Mesenchymal stem cell (in vitro differentiated cells and primary cell): ENCODE results near the gene CD44.
A peak's percentile ranks its signal among the peaks of the same experiment; 100 is the strongest.

Experiments
- DNase-seq: peaks from one replicate; pipeline ENCODE4 v3.0.0-alpha.2; 2013
- H2AFZ ChIP-seq: one replicate; pipeline ENCODE4 v1.6.1; 2013; ENCODE audit warnings: low read depth, mild to moderate bottlenecking, control low read depth, inconsistent platforms, low read length, moderate library complexity
- H2AK5ac ChIP-seq: 2 replicates; pipeline ENCODE4 v1.6.1; 2013; ENCODE audit warnings: low read length, moderate library complexity, mild to moderate bottlenecking, inconsistent platforms; ENCODE audit not compliant: severe bottlenecking
- H2BK120ac ChIP-seq: one replicate; pipeline ENCODE4 v1.6.1; 2013; ENCODE audit warnings: low read depth, mild to moderate bottlenecking, inconsistent platforms, low read length, moderate library complexity
- H2BK12ac ChIP-seq, 2 experiments: one replicate each; pipeline ENCODE4 v1.6.1; 2013; ENCODE audit warnings: inconsistent platforms in 2 of 2, low read length in 2 of 2, mild to moderate bottlenecking in 2 of 2, moderate library complexity in 2 of 2, control low read depth in 1 of 2
- H2BK15ac ChIP-seq: one replicate; pipeline ENCODE4 v1.6.1; 2013; ENCODE audit warnings: mild to moderate bottlenecking, low read depth, inconsistent platforms; ENCODE audit not compliant: poor library complexity, severe bottlenecking
- H2BK5ac ChIP-seq: 2 replicates; pipeline ENCODE4 v1.6.1; 2013; ENCODE audit warnings: low read depth, mild to moderate bottlenecking, low read length, control low read depth, inconsistent platforms; ENCODE audit not compliant: poor library complexity, severe bottlenecking
- H3K14ac ChIP-seq, 2 experiments: one replicate each; pipeline ENCODE4 v1.6.1; 2013; ENCODE audit warnings: inconsistent platforms in 2 of 2, low read length in 2 of 2, control low read depth in 1 of 2, mild to moderate bottlenecking in 1 of 2, moderate library complexity in 1 of 2
- H3K18ac ChIP-seq, 2 experiments: one replicate each; pipeline ENCODE4 v1.6.1; 2013; ENCODE audit warnings: inconsistent platforms in 2 of 2, low read length in 2 of 2, control low read depth in 1 of 2, low read depth in 1 of 2, mild to moderate bottlenecking in 1 of 2
- H3K23ac ChIP-seq, 2 experiments: one replicate each; pipeline ENCODE4 v1.6.1; 2013; ENCODE audit warnings: inconsistent platforms in 2 of 2, low read length in 2 of 2, mild to moderate bottlenecking in 2 of 2, moderate library complexity in 2 of 2, control low read depth in 1 of 2
- H3K27ac ChIP-seq: 2 replicates; pipeline ENCODE4 v1.5.1; 2013; ENCODE audit warnings: mild to moderate bottlenecking, moderate library complexity, low read length, control low read depth, inconsistent platforms; ENCODE audit not compliant: poor library complexity, severe bottlenecking
- H3K27me3 ChIP-seq, 2 experiments: 2 replicates each; pipeline versions ENCODE4 v1.6.1 to v1.7.0; 2013; ENCODE audit warnings: low read length in 2 of 2, mild to moderate bottlenecking in 2 of 2, moderate library complexity in 2 of 2, control low read depth in 1 of 2, inconsistent platforms in 1 of 2; ENCODE audit not compliant: control insufficient read depth in 1 of 2, insufficient read depth in 1 of 2
- H3K36me3 ChIP-seq, 2 experiments: 2 replicates each; pipeline versions ENCODE4 v1.6.1 to v1.7.0; 2013; ENCODE audit warnings: low read length in 2 of 2, control low read depth in 1 of 2, inconsistent platforms in 1 of 2, low read depth in 1 of 2, mild to moderate bottlenecking in 1 of 2; ENCODE audit not compliant: insufficient read depth in 2 of 2, control insufficient read depth in 1 of 2
- H3K4ac ChIP-seq, 2 experiments: one replicate each; pipeline ENCODE4 v1.6.1; 2013; ENCODE audit warnings: inconsistent platforms in 2 of 2, low read length in 2 of 2, mild to moderate bottlenecking in 2 of 2, moderate library complexity in 2 of 2, control low read depth in 1 of 2, low read depth in 1 of 2
- H3K4me1 ChIP-seq: 2 replicates; pipeline ENCODE4 v1.6.1; 2013; ENCODE audit warnings: low read depth, low read length, control low read depth; ENCODE audit not compliant: control insufficient read depth, insufficient read depth
- H3K4me2 ChIP-seq: 2 replicates; pipeline ENCODE4 v1.6.1; 2013; ENCODE audit warnings: low read length, mild to moderate bottlenecking, inconsistent platforms; ENCODE audit not compliant: poor library complexity, severe bottlenecking
- H3K4me3 ChIP-seq, 2 experiments: 2 replicates each; pipeline versions ENCODE4 v1.5.1 to v1.7.0; 2013; ENCODE audit warnings: low read length in 2 of 2, mild to moderate bottlenecking in 2 of 2, control low read depth in 1 of 2, low read depth in 1 of 2; ENCODE audit not compliant: insufficient read depth in 1 of 2
- H3K79me1 ChIP-seq: replicated peaks from 2 replicates; pipeline ENCODE4 v1.6.1; 2013; ENCODE audit warnings: mild to moderate bottlenecking, control low read depth, low read length, inconsistent platforms; ENCODE audit not compliant: poor library complexity, severe bottlenecking
- H3K9ac ChIP-seq: 2 replicates; pipeline ENCODE4 v1.7.0; 2013; ENCODE audit warnings: mild to moderate bottlenecking, low read length, moderate library complexity
- H3K9me3 ChIP-seq: 2 replicates; pipeline ENCODE4 v1.7.0; 2013; ENCODE audit warnings: mild to moderate bottlenecking, low read length; ENCODE audit not compliant: control insufficient read depth
- H4K8ac ChIP-seq: one replicate; pipeline ENCODE4 v1.6.1; 2013; ENCODE audit warnings: inconsistent platforms, mild to moderate bottlenecking, low read length, moderate library complexity
- H4K91ac ChIP-seq: one replicate; pipeline ENCODE4 v1.6.1; 2013; ENCODE audit warnings: mild to moderate bottlenecking, low read length, inconsistent platforms
- WGBS: methylation state at CpG from one replicate; pipeline ENCODE4 v1.1.7; 2013; ENCODE audit warnings: mixed read lengths; 5-methylcytosine and 5-hydroxymethylcytosine counted together

Gene CD44

GRCh38 chr11:35153280-35153679 lies 14.3 kb downstream of the CD44 start:
- DNase-seq: no peak
- H2AFZ ChIP-seq: no peak overlapping the region
- H3K18ac ChIP-seq: no peak overlapping the region
- WGBS: 90% methylated on average over 2 of the region's 2 CpGs
- no peak overlapping the region for H3K23ac ChIP-seq
- peaks cover 8% of the 10 kb centered on the region for H3K4me1 ChIP-seq
- peaks cover 6 to 100% of the 10 kb centered on the region in 2 experiments for H3K36me3 ChIP-seq
- no peak overlapping the region for H3K27ac ChIP-seq
- no peak overlapping the region for H2BK5ac ChIP-seq
- H2AK5ac ChIP-seq: no peak overlapping the region
- H4K8ac ChIP-seq: no peak overlapping the region
- H2BK12ac ChIP-seq: no peak overlapping the region
- no peak overlapping the region for H2BK120ac ChIP-seq
- H3K14ac ChIP-seq: no peak overlapping the region
- H3K4me2 ChIP-seq: no peak overlapping the region
- H3K9ac ChIP-seq: no peak overlapping the region
- peaks cover 5% of the 10 kb centered on the region for H3K9me3 ChIP-seq
- no peaks in the 10 kb centered on the region for H3K79me1 ChIP-seq
- H2BK15ac ChIP-seq: no peak overlapping the region
- H4K91ac ChIP-seq: no peak overlapping the region
- H3K4ac ChIP-seq: no peak overlapping the region
- no peaks in the 10 kb centered on the region for H3K27me3 ChIP-seq
- H3K4me3 ChIP-seq: no peak overlapping the region

- no peak overlapping the region for H4K91ac ChIP-seq
- no peak overlapping the region for H2BK15ac ChIP-seq
- no peak overlapping the region for H2BK120ac ChIP-seq
- no peak overlapping the region for H2BK5ac ChIP-seq
- H3K14ac ChIP-seq: no peak overlapping the region
- H2BK12ac ChIP-seq: no peak overlapping the region
- DNase-seq: no peak
- peaks cover 13% of the 10 kb centered on the region for H3K4me1 ChIP-seq
- no peak overlapping the region for H3K23ac ChIP-seq
- no peak overlapping the region for H3K4me2 ChIP-seq
- 100% methylated on average over 1 of the region's 1 CpG for WGBS
- no peak overlapping the region for H4K8ac ChIP-seq
- H2AFZ ChIP-seq: no peak overlapping the region
- no peak overlapping the region for H3K4me3 ChIP-seq
- H3K9me3 ChIP-seq: peaks cover 4% of the 10 kb centered on the region
- H3K79me1 ChIP-seq: no peaks in the 10 kb centered on the region
- H3K27ac ChIP-seq: no peak overlapping the region
- no peaks in the 10 kb centered on the region for H3K27me3 ChIP-seq
- H3K36me3 ChIP-seq: peaks cover 6 to 96% of the 10 kb centered on the region in 2 experiments
- no peak overlapping the region for H3K4ac ChIP-seq
- H2AK5ac ChIP-seq: no peak overlapping the region
- H3K9ac ChIP-seq: no peak overlapping the region
- no peak overlapping the region for H3K18ac ChIP-seq
These were observed 16.0 kb downstream of the CD44 start for GRCh38 chr11:35154952-35155351.

GRCh38 chr11:35155677-35156076 lies 16.7 kb downstream of the CD44 start:
- Histone ChIP-seq H3K27me3 (no peaks in the 10 kb centered on the region), H3K4me1 (peaks cover 13% of the 10 kb centered on the region), H2BK120ac (no peak overlapping the region), H3K23ac (no peak overlapping the region), H3K18ac (no peak overlapping the region), H3K27ac (no peak overlapping the region), H4K91ac (no peak overlapping the region), H3K4ac (no peak overlapping the region), H3K4me3 (no peak overlapping the region), H2AFZ (no peak overlapping the region), H3K79me1 (no peaks in the 10 kb centered on the region), H3K9ac (no peak overlapping the region), H2BK12ac (no peak overlapping the region), H3K9me3 (no peaks in the 10 kb centered on the region), H2BK5ac (no peak overlapping the region), H3K14ac (no peak overlapping the region), H4K8ac (no peak overlapping the region), H2AK5ac (no peak overlapping the region), H3K4me2 (no peak overlapping the region), H2BK15ac (no peak overlapping the region), H3K36me3 (peaks cover 6 to 96% of the 10 kb centered on the region in 2 experiments)
- WGBS: 81% methylated on average over 3 of the region's 5 CpGs
- DNase-seq: no peak

- no peak overlapping the region for H2BK5ac ChIP-seq
- H3K9ac ChIP-seq: peak overlapping the region; percentile 75
- H2BK120ac ChIP-seq: peak overlapping the region; percentile 39
- H3K23ac ChIP-seq: no peak overlapping the region
- peaks cover 14% of the 10 kb centered on the region for H3K4me1 ChIP-seq
- H2BK12ac ChIP-seq: peak overlapping the region in 1 of 2 experiments; percentile 71
- peak overlapping the region; percentile 39 for H2AK5ac ChIP-seq
- H2BK15ac ChIP-seq: no peak overlapping the region
- H3K79me1 ChIP-seq: no peaks in the 10 kb centered on the region
- peak overlapping the region; percentile 88 for H4K8ac ChIP-seq
- H3K4ac ChIP-seq: peak overlapping the region; percentile 27 to 28
- H3K36me3 ChIP-seq: peaks cover 3 to 96% of the 10 kb centered on the region in 2 experiments
- no peak overlapping the region for H3K4me2 ChIP-seq
- no peak overlapping the region for H2AFZ ChIP-seq
- H3K9me3 ChIP-seq: no peaks in the 10 kb centered on the region
- no peaks in the 10 kb centered on the region for H3K27me3 ChIP-seq
- no peak for DNase-seq
- peak overlapping the region in 1 of 2 experiments; percentile 41 for H3K18ac ChIP-seq
- H3K4me3 ChIP-seq: peak overlapping the region in 1 of 2 experiments; percentile 45
- H4K91ac ChIP-seq: peak overlapping the region; percentile 52
- H3K27ac ChIP-seq: peak overlapping the region; percentile 5
- WGBS: 78% methylated on average over 9 of the region's 12 CpGs
- H3K14ac ChIP-seq: no peak overlapping the region
These were observed 19.1 kb downstream of the CD44 start for GRCh38 chr11:35157814-35158700.
